ENCODE measurements around the gene ARHGAP15. TPM values are rescaled to one million over a fixed set of nuclear protein-coding genes. Genes with fewer than 3 reads are reported as not detected.

ARHGAP15 gene
- total RNA-seq, 1 donor from 2014 or later = not detected

DNA sequence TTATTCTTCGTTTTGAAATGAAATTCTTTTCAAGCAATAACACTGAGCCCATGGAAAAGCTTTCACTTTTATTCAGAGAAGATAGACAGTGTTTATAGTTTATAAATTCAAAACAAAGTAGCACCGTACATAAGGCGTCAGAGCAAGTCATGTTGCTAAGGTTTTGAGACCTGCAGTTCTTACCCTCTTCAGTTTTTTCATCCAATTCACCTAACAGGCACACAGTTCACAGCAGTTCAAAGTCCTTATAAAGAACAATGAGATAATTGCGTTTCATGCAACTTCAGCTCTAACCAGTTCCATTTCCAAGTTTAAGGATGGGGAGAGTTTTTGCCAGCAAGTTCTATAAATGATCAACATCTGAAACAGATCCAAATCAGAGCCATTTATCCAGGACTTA is 96.7 kb downstream of the ARHGAP15 start:
- H2AFZ ChIP-seq (ENCODE audit: low read depth, low read length) = no peak overlapping the region
- no peak overlapping the region for H3K4me3 ChIP-seq (ENCODE audit: insufficient read depth, low read depth, low read length)
- Mint-ChIP-seq H3K36me3 (ENCODE audit: low read depth, unreplicated experiment) (no peaks in the 10 kb centered on the region), H3K9me3 (ENCODE audit: unreplicated experiment) (no peaks in the 10 kb centered on the region), H3K27ac (ENCODE audit: unreplicated experiment) (no peak overlapping the region), H3K4me1 (ENCODE audit: low read depth, unreplicated experiment) (peaks cover 6% of the 10 kb centered on the region), H3K27me3 (ENCODE audit: low read depth, unreplicated experiment) (no peaks in the 10 kb centered on the region), H3K4me3 (ENCODE audit: unreplicated experiment) (no peak overlapping the region)
- no peaks in the 10 kb centered on the region for H3K79me2 ChIP-seq (ENCODE audit: insufficient read depth, low read length)
- H4K20me1 ChIP-seq (ENCODE audit: insufficient read depth, low read length) = no peaks in the 10 kb centered on the region
- no peak for FAIRE-seq
- H3K4me1 ChIP-seq (ENCODE audit: insufficient read depth, low read length) = no peaks in the 10 kb centered on the region
- no peaks in the 10 kb centered on the region for H3K27me3 ChIP-seq (ENCODE audit: insufficient read depth, low read length)
- no peaks in the 10 kb centered on the region for H3K9me3 ChIP-seq (ENCODE audit: insufficient read depth, low read depth, low read length)
- no peak overlapping the region for H3K9ac ChIP-seq (ENCODE audit: low read length)
- TF ChIP-seq EZH2 (IDR thresholded peaks at IDR 0.05; ENCODE audit: insufficient read depth, low read length) = no peak
- TF ChIP-seq, protein P1, sequence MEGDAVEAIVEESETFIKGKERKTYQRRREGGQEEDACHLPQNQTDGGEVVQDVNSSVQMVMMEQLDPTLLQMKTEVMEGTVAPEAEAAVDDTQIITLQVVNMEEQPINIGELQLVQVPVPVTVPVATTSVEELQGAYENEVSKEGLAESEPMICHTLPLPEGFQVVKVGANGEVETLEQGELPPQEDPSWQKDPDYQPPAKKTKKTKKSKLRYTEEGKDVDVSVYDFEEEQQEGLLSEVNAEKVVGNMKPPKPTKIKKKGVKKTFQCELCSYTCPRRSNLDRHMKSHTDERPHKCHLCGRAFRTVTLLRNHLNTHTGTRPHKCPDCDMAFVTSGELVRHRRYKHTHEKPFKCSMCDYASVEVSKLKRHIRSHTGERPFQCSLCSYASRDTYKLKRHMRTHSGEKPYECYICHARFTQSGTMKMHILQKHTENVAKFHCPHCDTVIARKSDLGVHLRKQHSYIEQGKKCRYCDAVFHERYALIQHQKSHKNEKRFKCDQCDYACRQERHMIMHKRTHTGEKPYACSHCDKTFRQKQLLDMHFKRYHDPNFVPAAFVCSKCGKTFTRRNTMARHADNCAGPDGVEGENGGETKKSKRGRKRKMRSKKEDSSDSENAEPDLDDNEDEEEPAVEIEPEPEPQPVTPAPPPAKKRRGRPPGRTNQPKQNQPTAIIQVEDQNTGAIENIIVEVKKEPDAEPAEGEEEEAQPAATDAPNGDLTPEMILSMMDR (IDR thresholded peaks at IDR 0.05; ENCODE audit: insufficient read depth, low read depth, low read length) = no peak
- DNase-seq (ENCODE audit: low read depth) = no peak
- H3K27ac ChIP-seq (ENCODE audit: low read depth, low read length) = no peak overlapping the region
- H3K4me2 ChIP-seq (ENCODE audit: low read length) = no peak overlapping the region
- no peaks in the 10 kb centered on the region for H3K36me3 ChIP-seq (ENCODE audit: insufficient read depth, low read length)

DNA sequence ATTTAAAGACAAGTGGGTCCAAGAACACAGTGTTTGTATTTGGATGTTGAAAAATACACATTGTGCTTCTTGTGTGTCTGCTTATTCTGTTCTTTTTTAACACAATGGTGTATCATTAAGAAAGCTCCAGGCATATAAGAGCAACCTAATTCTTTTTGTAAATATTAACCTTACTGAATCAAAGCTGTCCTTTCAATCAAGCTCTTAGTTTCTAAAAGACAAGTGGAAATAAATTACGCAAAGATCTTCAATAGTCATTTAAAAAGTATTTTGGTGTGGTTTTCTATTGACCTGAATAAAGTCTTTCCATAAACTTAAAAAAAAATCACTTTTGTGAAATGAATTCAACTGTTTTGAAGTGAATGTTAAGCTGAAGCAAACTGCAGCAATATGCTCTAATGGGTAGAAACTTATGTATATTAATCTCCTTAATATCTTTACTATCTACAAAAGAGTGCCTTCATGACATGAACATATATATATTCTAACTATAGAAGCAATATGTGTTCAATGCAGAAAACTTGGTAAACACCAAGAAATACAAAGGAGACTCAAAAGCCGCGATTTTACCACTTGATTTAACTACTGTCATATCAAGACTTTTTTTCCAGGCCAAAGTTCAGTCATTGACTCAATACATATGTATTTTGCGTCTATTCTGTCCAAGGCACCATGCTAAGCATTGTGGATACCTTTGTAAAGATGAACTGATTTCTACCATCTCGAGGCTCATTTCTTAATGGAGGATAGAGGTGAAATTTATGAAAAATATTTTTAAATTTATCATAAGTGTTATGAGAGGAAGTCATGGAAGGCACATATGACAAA is 97.7 kb downstream of the ARHGAP15 start:
- FAIRE-seq (no peak), DNase-seq (ENCODE audit: low read depth) (no peak)
- no peak overlapping the region for H3K4me2 ChIP-seq (ENCODE audit: low read length)
- H4K20me1 ChIP-seq (ENCODE audit: insufficient read depth, low read length) = no peaks in the 10 kb centered on the region
- no peaks in the 10 kb centered on the region for H3K9me3 ChIP-seq (ENCODE audit: insufficient read depth, low read depth, low read length)
- H3K4me3 Mint-ChIP-seq (ENCODE audit: unreplicated experiment) = no peak overlapping the region
- H2AFZ ChIP-seq (ENCODE audit: low read depth, low read length) = no peak overlapping the region
- no peak overlapping the region for H3K27ac Mint-ChIP-seq (ENCODE audit: unreplicated experiment)
- no peaks in the 10 kb centered on the region for H3K36me3 Mint-ChIP-seq (ENCODE audit: low read depth, unreplicated experiment)
- H3K27me3 Mint-ChIP-seq (ENCODE audit: low read depth, unreplicated experiment) = no peaks in the 10 kb centered on the region
- H3K4me3 ChIP-seq (ENCODE audit: insufficient read depth, low read depth, low read length) = no peak overlapping the region
- no peaks in the 10 kb centered on the region for H3K9me3 Mint-ChIP-seq (ENCODE audit: unreplicated experiment)
- H3K79me2 ChIP-seq (ENCODE audit: insufficient read depth, low read length) = no peaks in the 10 kb centered on the region
- no peak overlapping the region for H3K27ac ChIP-seq (ENCODE audit: low read depth, low read length)
- peaks cover 10% of the 10 kb centered on the region for H3K4me1 Mint-ChIP-seq (ENCODE audit: low read depth, unreplicated experiment)
- no peaks in the 10 kb centered on the region for H3K4me1 ChIP-seq (ENCODE audit: insufficient read depth, low read length)
- H3K9ac ChIP-seq (ENCODE audit: low read length) = no peak overlapping the region
- H3K36me3 ChIP-seq (ENCODE audit: insufficient read depth, low read length) = no peaks in the 10 kb centered on the region
- TF ChIP-seq, protein P1 (IDR thresholded peaks at IDR 0.05; ENCODE audit: insufficient read depth, low read depth, low read length) = no peak
- no peak for TF ChIP-seq EZH2 (IDR thresholded peaks at IDR 0.05; ENCODE audit: insufficient read depth, low read length)
- H3K27me3 ChIP-seq (ENCODE audit: insufficient read depth, low read length) = no peaks in the 10 kb centered on the region

- Mint-ChIP-seq H3K27ac (ENCODE audit: unreplicated experiment) (no peak overlapping the region), H3K36me3 (ENCODE audit: low read depth, unreplicated experiment) (no peaks in the 10 kb centered on the region), H3K27me3 (ENCODE audit: low read depth, unreplicated experiment) (no peaks in the 10 kb centered on the region), H3K9me3 (ENCODE audit: unreplicated experiment) (peaks cover 1% of the 10 kb centered on the region), H3K4me1 (ENCODE audit: low read depth, unreplicated experiment) (peaks cover 10% of the 10 kb centered on the region), H3K4me3 (ENCODE audit: unreplicated experiment) (no peak overlapping the region)
- no peaks in the 10 kb centered on the region for H3K4me1 ChIP-seq (ENCODE audit: insufficient read depth, low read length)
- no peaks in the 10 kb centered on the region for H3K27me3 ChIP-seq (ENCODE audit: insufficient read depth, low read length)
- H2AFZ ChIP-seq (ENCODE audit: low read depth, low read length) = no peak overlapping the region
- no peaks in the 10 kb centered on the region for H3K36me3 ChIP-seq (ENCODE audit: insufficient read depth, low read length)
- H3K4me3 ChIP-seq (ENCODE audit: insufficient read depth, low read depth, low read length) = no peak overlapping the region
- FAIRE-seq (no peak), DNase-seq (ENCODE audit: low read depth) (no peak)
- H4K20me1 ChIP-seq (ENCODE audit: insufficient read depth, low read length) = no peaks in the 10 kb centered on the region
- H3K27ac ChIP-seq (ENCODE audit: low read depth, low read length) = no peak overlapping the region
- TF ChIP-seq, protein P1 (IDR thresholded peaks at IDR 0.05; ENCODE audit: insufficient read depth, low read depth, low read length) = no peak
- no peak for TF ChIP-seq EZH2 (IDR thresholded peaks at IDR 0.05; ENCODE audit: insufficient read depth, low read length)
- H3K9ac ChIP-seq (ENCODE audit: low read length) = no peak overlapping the region
- no peak overlapping the region for H3K4me2 ChIP-seq (ENCODE audit: low read length)
- no peaks in the 10 kb centered on the region for H3K9me3 ChIP-seq (ENCODE audit: insufficient read depth, low read depth, low read length)
- no peaks in the 10 kb centered on the region for H3K79me2 ChIP-seq (ENCODE audit: insufficient read depth, low read length)
Measured at GRCh38 chr2:143229411-143229810, 100.2 kb downstream of the ARHGAP15 start.
